ENCODE data around the gene OR6K3. TPM values are rescaled to one million over a fixed set of nuclear protein-coding genes. Genes with fewer than 3 reads are reported as not detected.

OR6K3 gene, protein sequence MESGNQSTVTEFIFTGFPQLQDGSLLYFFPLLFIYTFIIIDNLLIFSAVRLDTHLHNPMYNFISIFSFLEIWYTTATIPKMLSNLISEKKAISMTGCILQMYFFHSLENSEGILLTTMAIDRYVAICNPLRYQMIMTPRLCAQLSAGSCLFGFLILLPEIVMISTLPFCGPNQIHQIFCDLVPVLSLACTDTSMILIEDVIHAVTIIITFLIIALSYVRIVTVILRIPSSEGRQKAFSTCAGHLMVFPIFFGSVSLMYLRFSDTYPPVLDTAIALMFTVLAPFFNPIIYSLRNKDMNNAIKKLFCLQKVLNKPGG
- total RNA-seq (not detected), total RNA-seq (0 to 0.60 (median 0) reads per million in 172 experiments)
- polyA plus RNA-seq (2013, experiment 1 of 2) = not detected
- polyA plus RNA-seq (2013, experiment 2 of 2) = not detected

DNA sequence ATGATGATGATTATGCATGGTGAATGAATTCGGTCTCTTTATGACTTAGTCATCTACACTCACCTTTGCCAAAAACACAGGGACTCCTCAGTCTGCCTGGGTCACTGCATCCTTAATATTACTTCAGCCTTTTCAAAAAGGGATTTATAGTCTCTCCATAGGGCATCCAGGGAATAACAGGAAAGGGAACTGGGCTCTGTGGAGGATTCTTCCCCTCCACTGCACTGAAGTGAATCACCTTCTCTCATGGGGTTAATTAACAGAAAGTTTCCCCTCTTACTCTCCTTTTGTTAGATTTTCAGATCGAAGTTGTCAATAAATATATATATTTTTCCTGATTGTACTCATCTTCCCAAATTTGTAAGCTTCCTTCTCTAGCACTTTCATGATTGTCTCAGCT is at the start of gene OR6K3:
Gene OR6K3, minus strand, starts transcription at position 101 of the 400 bp plus-strand sequence. CDS start 2,605 bp downstream, outside the sequence.
- intact Hi-C loops (cut with DNase I, micrococcal nuclease) = no loop called here
- Mint-ChIP-seq H3K27ac (no peak within 1 kb of the TSS), H3K4me1 (ENCODE audit: low read depth) (no peaks in the 10 kb centered on the region), H3K36me3 (ENCODE audit: low read depth) (no peaks in the 10 kb centered on the region), H3K4me3 (no peak within 1 kb of the TSS), H3K9me3 (no peaks in the 10 kb centered on the region), H3K27me3 (peaks cover 40% of the 10 kb centered on the region)
- no peak for DNase-seq
- TF ChIP-seq, protein P1, sequence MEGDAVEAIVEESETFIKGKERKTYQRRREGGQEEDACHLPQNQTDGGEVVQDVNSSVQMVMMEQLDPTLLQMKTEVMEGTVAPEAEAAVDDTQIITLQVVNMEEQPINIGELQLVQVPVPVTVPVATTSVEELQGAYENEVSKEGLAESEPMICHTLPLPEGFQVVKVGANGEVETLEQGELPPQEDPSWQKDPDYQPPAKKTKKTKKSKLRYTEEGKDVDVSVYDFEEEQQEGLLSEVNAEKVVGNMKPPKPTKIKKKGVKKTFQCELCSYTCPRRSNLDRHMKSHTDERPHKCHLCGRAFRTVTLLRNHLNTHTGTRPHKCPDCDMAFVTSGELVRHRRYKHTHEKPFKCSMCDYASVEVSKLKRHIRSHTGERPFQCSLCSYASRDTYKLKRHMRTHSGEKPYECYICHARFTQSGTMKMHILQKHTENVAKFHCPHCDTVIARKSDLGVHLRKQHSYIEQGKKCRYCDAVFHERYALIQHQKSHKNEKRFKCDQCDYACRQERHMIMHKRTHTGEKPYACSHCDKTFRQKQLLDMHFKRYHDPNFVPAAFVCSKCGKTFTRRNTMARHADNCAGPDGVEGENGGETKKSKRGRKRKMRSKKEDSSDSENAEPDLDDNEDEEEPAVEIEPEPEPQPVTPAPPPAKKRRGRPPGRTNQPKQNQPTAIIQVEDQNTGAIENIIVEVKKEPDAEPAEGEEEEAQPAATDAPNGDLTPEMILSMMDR (IDR thresholded peaks at IDR 0.05) = no peak
- CTCF ChIA-PET = no interaction called here
- Histone ChIP-seq H3K9me3 (ENCODE audit: control insufficient read depth in 1 of 2, insufficient read depth in 1 of 2, low read length in 2 of 2) (no peaks in the 10 kb centered on the region), H3K27ac (ENCODE audit: low read depth in 1 of 2, low read length in 2 of 2) (no peak within 1 kb of the TSS), H3K27me3 (ENCODE audit: control insufficient read depth in 1 of 2, insufficient read depth in 2 of 2, low read length in 2 of 2) (peaks cover 0 to 4% of the 10 kb centered on the region in 2 experiments), H3K4me3 (ENCODE audit: low read length) (no peak within 1 kb of the TSS), H3K4me1 (ENCODE audit: insufficient read depth, low read length) (no peaks in the 10 kb centered on the region), H3K36me3 (ENCODE audit: insufficient read depth, low read length) (no peaks in the 10 kb centered on the region)
- no peak for ATAC-seq (ENCODE audit: poor library complexity)
- POLR2A ChIA-PET = no interaction called here

DNA sequence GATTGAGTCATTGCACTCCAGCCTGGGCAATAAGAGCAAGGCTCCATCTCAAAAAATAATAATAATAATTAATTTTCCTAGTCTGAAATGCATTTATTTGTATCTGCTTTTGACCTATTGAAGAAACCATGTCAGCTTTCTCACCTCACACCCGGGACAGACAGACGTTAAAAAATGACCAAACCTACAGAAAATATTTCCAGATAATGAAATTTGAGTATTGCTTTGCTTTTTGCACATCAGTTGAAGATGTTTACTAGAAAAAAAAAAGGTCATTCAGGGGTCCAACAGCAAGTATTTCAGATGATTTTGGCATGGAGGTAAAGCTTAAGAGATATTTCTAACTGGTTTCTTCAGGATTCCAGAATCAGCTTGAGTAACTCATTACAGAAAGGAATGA is 33.9 kb upstream of the OR6K3 start, which contains the start of gene OR6K6:
Gene OR6K6, plus strand, starts transcription at position 301 of the 400 bp plus-strand sequence. CDS start 168 bp downstream, outside the sequence.
- Mint-ChIP-seq H3K4me1 (ENCODE audit: low read depth) (no peaks in the 10 kb centered on the region), H3K27ac (no peak within 1 kb of the TSS), H3K27me3 (peaks cover 34% of the 10 kb centered on the region), H3K9me3 (peaks cover 2% of the 10 kb centered on the region), H3K4me3 (no peak within 1 kb of the TSS), H3K36me3 (ENCODE audit: low read depth) (no peaks in the 10 kb centered on the region)
- DNase-seq (no peak), ATAC-seq (ENCODE audit: poor library complexity) (no peak)
- intact Hi-C loops (cut with DNase I, micrococcal nuclease) = no loop called here
- H3K4me1 ChIP-seq (ENCODE audit: insufficient read depth, low read length) = no peaks in the 10 kb centered on the region
- TF ChIP-seq, protein P1 (IDR thresholded peaks at IDR 0.05) = no peak
- POLR2A ChIA-PET = no interaction called here
- H3K9me3 ChIP-seq (ENCODE audit: control insufficient read depth in 1 of 2, insufficient read depth in 1 of 2, low read length in 2 of 2) = peaks cover 0 to 2% of the 10 kb centered on the region in 2 experiments
- CTCF ChIA-PET = no interaction called here
- no peaks in the 10 kb centered on the region for H3K36me3 ChIP-seq (ENCODE audit: insufficient read depth, low read length)
- no peaks in the 10 kb centered on the region for H3K27me3 ChIP-seq (ENCODE audit: control insufficient read depth in 1 of 2, insufficient read depth in 2 of 2, low read length in 2 of 2)
- H3K4me3 ChIP-seq (ENCODE audit: low read length) = no peak within 1 kb of the TSS
- H3K27ac ChIP-seq (ENCODE audit: low read depth in 1 of 2, low read length in 2 of 2) = no peak within 1 kb of the TSS

DNA sequence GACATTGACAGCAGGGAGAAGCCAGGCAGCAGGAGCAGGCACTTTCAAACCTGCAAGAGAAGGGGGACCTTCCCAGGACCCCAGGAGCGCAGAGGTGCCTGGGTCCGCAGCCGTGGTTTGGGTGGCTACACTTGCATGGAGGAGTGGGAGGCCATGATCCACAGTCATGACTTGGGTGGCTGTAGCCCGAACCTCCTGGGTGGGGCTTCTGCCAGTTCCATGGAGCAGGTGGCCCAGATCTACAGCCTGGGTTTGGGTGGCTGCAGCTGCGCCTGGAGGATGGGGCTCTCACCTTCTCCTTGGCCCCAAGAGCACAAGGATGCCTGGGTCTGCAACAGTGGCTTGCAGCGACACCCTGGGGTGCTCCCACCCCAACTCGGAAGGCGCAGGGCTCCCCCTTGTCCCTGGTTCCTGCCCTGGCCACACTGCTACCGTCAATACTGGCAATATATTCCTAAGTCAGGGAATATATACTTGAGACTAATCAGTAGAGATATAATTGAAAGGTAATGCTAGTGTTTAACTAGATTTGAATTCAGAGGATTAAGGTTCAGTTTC is 31.7 kb upstream of the OR6K3 start:
- ATAC-seq (ENCODE audit: poor library complexity) (no peak), DNase-seq (no peak)
- no peaks in the 10 kb centered on the region for H3K4me1 ChIP-seq (ENCODE audit: insufficient read depth, low read length)
- ChIA-PET POLR2A (no interaction called here), CTCF (no interaction called here)
- TF ChIP-seq, protein P1 (IDR thresholded peaks at IDR 0.05) = no peak
- Mint-ChIP-seq H3K27ac (no peak overlapping the region), H3K4me3 (no peak overlapping the region), H3K27me3 (peaks cover 25% of the 10 kb centered on the region), H3K36me3 (ENCODE audit: low read depth) (no peaks in the 10 kb centered on the region), H3K4me1 (ENCODE audit: low read depth) (no peaks in the 10 kb centered on the region), H3K9me3 (peaks cover 2% of the 10 kb centered on the region)
- no peaks in the 10 kb centered on the region for H3K27me3 ChIP-seq (ENCODE audit: control insufficient read depth in 1 of 2, insufficient read depth in 2 of 2, low read length in 2 of 2)
- H3K27ac ChIP-seq (ENCODE audit: low read depth in 1 of 2, low read length in 2 of 2) = no peak overlapping the region
- no peaks in the 10 kb centered on the region for H3K36me3 ChIP-seq (ENCODE audit: insufficient read depth, low read length)
- peaks cover 0 to 2% of the 10 kb centered on the region in 2 experiments for H3K9me3 ChIP-seq (ENCODE audit: control insufficient read depth in 1 of 2, insufficient read depth in 1 of 2, low read length in 2 of 2)
- intact Hi-C loops (cut with DNase I, micrococcal nuclease) = no loop called here
- no peak overlapping the region for H3K4me3 ChIP-seq (ENCODE audit: low read length)
